OCI-M2 (cell line): ENCODE measurements around the gene RNF169.

Experiments used
- DNase-seq: peaks from one replicate; lab custom pipeline; 2025; ENCODE audit not compliant: unreplicated experiment; lab: John Stamatoyannopoulos, UW

RNF169 gene, protein sequence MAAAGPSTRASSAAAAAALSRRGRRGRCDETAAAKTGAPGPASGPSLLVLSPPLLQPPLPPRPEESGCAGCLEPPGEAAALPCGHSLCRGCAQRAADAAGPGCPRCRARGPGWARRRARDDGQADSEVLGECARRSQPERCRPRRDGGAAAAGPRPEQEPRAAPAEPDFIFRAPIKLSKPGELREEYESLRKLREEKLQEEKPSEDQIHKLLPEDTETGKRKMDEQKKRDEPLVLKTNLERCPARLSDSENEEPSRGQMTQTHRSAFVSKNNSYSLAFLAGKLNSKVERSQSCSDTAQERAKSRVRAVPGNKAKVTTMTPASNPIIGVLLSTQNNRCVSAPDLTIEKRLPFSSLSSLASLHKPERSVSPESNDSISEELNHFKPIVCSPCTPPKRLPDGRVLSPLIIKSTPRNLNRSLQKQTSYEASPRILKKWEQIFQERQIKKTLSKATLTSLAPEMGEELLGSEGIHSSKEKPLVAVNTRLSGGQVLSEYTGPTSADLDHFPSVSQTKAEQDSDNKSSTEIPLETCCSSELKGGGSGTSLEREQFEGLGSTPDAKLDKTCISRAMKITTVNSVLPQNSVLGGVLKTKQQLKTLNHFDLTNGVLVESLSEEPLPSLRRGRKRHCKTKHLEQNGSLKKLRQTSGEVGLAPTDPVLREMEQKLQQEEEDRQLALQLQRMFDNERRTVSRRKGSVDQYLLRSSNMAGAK

DNA sequence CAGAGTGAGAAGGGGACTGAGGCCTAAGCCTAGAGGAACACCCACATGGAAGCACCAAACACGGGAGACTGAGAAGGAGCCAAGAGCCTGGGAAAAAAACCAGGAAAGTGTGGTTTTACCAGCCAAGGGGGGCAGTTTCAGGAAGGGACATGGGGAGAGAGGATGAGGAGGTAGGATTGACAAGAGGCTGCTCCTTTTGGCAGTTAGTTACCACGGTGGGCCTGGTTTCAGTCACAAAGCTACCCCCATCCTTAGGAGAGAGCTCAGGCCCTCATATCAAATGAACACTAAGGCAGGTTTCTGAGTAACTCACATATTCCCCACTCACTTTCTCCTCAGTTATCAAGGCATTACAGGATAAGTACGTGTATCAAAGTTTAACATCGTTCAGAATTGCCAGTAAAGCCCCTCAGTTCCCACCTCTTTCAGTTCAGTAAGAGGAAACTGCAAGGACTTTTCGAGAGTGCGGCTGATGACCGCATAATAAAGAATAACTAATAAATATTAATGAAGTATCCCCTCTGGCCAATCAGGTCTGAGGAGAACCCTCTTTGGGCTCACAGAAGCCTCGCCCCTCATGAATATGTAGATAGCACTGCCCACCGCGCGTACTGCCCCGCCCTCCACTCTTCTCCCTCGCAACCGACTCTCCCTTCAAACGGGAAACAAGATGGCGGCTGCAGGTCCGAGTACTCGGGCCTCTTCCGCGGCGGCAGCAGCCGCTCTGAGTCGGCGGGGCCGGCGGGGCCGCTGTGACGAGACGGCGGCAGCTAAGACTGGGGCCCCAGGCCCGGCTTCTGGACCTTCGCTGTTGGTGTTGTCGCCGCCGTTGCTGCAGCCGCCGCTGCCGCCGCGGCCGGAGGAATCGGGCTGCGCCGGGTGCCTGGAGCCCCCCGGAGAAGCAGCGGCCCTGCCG is at the start of gene RNF169:
RNF169 (plus strand) TSS at position 639 of the 916 bp plus-strand sequence; CDS start at position 671, 32 bp downstream.
- peak; percentile 79 for DNase-seq

DNA sequence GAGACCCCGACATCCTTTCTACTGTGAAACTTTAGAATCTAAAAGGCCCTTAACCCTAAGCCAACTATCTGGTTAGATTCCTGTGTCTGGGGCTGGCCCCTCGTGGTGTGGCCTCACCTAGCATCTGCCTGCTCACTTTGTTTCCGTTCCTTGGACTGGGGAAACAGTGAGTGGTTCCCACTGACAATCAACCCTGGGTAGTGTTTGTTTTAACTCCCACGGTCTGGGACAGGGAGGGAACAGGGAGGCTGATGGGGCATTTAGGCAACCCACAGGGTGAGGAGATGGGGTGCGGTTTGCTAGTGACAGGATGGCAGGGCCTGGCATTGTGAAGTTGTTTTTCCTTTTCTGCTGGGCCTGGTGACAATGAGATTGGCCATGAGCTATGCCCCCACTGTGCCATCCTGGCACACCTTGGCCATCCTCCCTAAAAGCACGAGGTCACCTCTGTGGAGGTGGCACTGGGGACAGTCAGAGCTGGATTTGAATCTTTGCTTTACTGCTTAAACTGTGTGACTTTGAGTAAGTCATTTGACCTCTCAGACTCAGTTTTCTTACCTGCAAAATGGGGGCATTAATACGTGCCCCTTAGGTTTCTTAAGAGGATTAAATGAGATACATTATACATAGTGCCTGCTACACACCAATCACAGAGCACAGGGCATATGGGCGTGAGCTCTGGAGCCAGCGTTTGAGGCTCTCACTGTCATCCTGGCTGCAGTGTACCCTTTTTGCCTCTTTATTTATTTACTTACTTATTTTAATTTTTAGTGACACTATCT is 48.8 kb upstream of the RNF169 start:
- no peak for DNase-seq

DNA sequence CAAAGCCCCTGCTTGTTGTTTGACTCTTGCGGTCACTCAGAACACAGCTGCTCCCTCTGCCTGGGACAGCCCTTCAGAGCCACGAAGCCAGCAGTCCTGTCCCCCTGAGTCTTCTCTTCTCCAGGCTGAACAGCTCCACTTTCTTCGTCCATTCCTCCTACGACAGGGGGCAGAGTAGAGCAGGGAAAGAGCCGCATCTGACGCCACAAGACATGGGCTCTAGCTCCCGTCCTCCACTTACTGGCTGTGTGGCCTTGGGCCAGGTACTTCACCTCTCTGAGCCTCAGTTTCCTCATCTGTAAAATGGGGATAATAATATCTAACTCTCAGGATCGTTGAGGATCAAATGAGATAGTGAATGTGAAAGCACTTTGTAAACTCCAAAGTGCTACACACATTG is 47.3 kb upstream of the RNF169 start:
- no peak for DNase-seq

DNA sequence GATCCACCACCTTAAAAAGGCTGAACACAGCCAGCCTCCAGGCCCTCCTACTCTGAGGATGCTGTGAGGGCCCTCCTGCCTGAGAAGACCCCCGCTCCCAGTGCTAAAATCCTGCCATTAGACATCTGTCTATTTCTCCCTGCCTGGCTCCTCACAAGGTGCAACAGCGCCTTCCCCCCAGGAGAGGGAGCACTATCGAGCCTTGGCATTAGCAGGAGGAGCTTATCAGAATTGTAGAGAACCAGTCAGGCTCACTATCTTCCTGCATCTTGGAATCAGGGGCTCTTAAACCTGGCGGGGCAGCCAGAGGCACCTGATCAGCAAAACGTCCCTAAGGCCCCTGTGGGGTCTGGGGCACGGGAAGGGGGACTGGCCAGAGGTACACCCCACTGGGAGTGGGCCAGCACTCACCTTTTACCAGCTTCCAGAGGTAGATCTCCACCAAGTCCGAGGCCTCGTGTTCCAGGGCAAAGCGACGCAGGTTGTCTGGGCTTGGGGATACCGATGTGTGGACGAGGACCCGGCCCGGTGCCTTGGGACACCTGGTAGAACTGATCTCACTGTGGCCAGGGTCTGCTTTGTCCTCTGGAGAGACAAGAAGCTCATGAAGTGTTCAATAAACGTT is 46.2 kb upstream of the RNF169 start:
- DNase-seq, result peak; percentile 2

DNA sequence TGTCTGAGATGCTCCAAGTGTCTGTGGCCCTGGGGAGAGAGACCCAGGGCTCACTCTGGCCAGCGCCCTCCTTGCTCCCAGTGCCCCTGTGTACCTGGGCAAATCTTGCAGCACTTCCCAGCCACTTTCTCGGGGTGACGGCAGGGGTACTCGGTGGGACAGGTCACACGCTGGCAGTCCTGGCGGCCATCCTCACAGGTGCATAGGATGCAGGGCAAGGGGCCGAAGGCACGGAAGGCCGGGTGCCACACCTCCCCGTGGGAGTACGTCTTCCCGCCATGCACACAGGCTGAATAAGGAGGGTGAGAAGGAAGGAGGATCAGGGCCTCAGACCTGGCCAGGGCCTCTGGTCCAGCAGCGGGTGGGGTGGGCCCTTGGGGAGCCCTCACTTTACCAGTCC is 45.4 kb upstream of the RNF169 start:
- DNase-seq, result no peak

DNA sequence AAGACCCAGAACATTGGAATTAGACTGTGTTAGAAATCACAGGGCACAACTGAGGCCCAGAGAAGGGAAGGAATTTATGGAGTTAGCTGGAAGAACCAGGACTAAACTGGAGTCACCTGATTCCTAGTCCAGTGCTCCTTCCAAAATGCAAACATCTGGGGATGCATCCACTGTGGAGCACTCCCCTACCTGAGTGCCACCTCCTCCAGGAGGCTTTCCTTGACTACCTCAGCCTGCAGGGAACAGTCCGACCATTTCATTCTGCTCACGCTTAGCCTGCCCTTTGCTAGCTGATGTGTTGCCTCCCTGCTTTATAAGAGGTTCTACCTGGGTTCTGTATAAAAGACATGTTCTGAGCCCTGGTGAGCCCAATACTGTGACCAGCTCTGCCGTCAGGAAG is 41.5 kb upstream of the RNF169 start:
- DNase-seq, result no peak

DNA sequence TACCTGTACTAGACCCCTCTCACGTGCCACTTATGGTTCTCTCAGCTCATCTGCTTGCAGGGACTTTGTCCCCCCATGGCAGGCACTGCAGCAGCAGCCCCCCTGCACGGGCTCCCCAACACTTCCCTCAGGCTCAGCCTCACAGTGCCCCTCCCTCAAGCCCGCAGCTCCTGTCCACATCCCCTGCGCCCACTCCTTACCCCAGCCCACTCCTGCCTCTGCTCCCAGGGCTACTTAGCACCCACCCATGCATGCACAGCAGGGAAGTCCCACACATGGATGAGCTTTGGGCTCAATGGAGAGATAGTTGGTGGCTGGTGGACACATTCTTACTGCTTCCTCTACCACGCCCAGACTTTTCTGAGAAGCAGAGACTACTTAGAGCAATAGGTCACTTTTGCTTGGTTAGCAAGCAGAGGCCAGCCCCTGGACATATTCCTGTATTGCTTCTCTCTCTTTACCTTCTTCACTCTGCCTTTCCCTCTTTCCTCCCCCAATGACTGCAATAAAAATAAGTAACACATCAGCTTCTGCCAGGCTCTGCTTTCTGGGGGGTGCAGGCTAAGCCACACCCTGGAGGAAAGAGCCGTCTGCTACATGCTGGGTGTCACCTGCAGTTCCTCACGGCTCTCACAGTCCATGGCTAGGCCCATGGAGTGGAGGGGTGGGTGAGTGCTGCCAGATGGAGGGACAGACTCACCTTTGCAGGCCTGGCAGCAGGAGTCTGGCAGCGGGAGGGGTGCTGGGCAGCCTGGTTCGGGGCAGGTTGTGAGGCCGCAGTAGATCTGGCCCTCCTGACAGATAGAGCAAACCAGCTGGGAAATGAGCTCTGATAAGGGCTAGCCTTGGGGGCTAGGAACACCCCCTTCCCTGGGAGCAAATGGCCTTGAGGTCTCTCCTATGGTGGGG is 40.8 kb upstream of the RNF169 start:
- DNase-seq, result no peak

DNA sequence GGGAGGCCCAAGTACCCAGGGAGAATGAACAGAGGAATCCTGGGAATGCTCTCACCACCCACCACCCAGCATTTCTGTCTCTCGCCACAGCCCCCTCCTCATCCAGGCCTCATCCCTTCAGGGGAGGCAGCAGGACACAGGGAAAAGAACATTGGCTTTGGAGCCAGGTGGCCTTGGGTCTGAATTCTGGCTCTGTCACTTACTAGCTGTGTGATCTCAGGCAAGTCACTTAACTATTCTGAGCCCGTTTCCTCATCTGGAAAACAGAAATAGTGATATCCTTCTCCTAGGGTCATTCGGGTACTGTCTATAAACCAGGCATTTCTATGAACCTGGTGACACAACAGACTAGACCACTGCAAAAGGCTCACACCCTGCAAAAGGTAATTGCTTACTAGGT is 39.5 kb upstream of the RNF169 start:
- DNase-seq, result no peak

DNA sequence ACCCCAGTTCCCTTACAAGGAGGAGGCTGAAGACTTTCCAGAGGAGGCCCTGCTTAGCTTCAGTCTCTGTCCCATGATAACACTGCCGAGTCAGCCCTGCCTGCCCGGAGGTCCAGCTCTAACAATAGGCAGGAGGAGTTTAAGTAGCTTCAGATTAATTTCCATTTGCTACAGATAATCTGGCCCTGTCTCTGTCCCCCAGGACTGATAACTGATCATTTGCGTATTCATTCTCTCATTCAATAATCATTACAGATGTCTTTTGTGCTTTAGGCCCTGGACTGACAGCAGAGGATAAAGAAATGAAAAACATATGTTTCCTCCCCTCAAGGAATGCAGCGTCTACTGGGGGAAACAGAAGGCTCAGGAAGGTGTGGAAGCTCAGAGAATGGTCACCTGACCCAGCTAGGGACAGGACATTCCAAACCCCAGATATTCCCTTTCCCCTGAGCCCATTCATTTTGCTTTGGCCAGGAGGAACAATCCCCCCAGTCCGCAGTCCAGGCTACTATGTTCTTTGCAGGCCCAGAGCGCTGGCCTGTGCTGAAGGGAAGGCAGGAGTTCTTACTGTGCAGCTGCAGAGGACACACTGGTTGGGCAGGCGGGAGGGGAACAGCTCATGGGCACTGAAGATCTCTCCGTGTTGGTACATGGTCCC is 38.2 kb upstream of the RNF169 start:
- no peak for DNase-seq

DNA sequence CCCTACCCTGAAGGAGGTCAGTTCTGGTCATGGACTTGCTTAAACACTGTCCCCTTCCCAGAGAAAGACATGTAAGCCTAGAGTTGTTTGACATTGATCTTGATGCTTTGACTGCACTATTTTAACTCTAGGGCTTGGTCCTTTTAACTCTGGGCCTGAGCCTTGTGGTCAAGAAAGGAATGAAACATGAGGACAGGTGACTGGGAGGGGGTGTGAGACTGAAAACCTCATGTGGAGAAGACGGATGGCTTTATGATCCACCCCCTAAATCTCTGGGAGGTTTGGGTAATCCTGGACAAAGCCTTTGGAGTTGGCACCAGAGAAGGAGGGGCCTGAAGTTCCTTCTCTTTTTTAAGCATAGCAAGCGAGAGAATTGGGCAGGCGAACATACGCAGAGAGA is 35.0 kb upstream of the RNF169 start:
- DNase-seq, result no peak

DNA sequence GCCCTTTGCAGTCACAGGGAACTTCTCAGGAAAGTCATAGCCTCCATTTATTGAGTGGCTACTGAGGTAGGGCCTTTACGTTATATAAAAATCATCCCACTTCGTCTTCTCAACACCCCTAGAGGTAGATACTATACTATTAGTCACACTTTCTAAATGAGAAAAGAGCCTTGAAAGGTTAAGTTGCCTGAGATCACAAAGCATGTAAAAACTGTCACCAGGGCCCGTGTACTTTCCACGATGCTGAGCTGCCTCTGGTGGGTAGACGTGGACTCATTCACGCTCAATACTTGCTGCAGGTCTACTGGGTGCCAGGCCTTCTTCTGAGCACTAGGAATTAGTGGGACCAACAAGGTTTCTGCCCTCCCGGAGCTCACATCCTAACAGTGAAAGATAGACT is 33.7 kb upstream of the RNF169 start:
- DNase-seq, result no peak

DNA sequence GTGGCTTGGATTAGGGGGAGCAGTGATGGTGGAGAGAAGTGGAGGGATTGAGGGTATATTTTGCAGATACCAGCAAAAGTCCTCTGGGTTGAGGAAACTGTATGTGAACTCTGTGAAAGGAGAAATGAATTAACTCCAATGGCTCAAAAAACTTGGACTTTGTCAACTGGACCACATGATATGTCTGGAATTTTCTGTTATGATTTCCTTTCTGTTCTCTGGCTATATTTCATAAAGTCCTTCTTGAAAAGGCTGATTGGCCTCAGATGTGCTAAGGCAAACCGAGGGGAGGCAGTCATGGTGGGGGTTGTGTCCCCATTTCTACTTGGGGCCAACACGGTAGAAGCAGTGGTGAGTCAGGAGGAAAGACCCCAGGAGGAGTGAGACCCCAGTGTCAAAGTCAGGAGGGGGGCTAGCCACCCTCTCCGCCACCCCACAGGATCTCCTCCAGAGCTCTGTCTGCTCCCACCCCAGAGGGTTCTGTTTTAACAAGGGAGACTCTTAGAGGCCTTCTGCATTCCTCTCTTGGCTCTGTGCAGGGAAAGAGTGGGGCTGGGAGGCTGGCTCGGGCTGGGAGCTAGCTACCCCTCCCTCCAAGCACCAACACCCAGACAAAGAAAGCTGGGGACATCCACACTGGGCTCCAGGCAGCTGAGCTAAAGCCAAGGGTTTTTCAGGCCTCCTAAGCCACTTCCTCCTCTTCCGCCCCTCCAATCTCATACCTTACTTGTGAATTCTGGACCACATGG is 31.3 kb upstream of the RNF169 start:
- DNase-seq, result no peak

DNA sequence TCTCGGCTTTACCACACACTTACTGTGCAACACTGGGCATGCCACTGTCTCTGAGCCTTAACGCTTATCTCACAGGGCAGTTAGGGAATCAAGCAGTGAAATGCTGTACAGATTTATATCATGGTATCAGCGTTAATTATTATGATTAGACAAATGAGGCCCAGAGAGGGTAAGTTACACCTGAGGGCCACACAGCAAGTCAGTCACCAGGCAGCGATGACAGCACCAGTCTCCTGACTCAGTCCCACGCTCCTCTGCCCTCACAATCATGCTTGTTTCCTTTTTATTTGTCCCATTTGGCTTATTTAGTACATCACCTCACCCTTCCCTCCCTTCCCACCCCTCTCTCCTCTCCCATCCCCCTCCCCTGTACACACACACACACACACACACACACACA is 29.6 kb upstream of the RNF169 start:
- no peak for DNase-seq

DNA sequence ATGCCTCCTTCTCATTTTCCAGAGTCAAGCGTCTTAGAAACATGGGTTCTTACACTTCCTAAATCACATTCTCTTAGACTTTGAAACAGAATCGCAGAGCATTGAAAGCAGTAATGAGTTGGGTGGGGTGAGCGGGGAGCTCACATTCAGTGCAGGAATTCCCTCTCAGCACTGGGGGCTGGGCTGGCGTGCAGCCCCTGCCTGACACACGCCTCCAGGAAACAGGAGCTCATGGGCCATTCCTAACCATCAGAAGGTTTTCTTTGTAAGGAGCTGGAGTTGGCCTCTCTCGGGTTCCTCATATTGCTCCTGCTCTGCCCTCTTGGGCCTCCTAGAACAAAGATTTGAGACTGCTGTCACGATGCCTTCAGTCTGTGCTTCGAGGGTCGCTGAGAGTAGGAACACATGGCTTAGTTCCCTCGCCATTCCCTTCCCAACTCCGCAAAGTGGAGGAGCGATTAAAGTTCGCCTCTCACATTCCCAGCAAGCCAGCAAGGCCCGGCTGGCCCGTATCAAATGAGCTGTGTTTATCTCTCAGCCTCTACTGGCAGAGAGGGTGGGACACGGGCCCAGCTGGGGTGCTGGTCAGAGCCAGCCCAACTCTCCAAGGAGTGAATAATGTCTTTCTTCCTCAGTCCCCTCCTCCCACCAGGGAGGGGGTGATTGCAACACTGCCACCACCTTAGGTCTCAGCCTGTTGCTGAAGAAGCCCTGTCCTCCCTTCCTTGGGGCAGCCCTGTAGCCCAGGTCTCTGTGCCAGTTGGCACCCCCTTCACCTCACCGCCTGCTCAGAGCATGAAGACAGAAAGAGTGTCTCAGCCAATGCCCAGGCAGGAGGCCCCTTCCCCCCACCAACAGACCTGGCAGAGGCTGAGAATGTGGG is 27.8 kb upstream of the RNF169 start:
- no peak for DNase-seq

DNA sequence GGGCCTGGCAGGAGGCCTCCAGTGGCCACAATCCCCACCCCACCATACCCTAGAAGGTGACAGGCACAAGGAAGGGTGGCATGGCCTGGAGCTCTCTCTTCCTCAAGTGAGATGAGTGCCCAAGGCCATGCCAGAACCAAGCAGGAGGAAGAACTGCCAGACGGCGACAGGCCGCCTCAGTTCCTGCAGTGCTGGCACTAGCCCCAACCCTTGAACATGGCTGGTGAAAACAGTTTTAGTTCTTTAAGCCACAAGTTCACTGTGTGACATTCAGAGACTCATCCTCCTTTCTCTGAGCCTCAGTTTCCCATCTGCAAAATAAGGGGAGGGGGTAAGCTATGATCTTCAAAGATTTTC is 27.2 kb upstream of the RNF169 start:
- DNase-seq, result no peak

DNA sequence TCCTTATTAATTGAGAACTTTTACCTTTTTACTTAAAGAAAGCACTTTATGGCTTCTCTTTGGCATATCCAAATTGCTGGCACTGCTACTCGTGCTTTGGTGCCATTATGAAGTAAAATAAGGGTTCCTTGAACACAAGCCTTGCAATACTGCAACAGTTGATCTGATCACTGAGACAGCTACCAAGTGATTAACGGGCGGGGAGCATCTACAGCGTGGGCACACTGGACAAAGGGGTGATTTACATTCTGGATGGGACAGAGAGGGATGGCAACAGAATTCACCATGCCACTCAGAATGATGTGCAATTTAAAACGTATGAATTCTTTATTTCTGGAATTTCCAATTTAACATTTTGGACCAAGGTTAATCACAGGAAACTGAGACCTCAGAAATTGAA is 25.1 kb upstream of the RNF169 start:
- no peak for DNase-seq

DNA sequence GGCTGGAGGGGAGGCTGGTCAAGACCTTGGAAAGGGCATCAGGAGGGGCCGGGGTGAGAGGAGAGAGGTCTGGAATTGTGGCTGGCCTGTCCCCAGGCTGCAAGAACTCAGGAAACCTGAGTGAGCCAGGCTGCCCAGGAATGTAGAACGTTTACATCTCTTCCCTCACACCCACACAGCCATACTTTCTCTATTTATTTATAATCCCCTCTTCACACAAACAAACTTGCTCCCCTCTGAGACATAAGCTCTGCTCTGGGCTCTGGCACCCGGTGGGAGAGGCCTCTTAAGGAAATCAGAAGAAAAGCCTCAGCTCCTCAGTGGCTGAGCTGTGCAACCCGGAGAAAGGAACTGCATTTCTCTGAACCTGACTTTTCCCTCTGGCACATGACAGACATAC is 22.9 kb upstream of the RNF169 start:
- no peak for DNase-seq
